ENCODE results near the gene DYNLT3.

GRCh38 chrX:37894725-37895124 lies 47.4 kb upstream of the DYNLT3 start:
- TF ChIP-seq POLR2A (IDR thresholded peaks at IDR 0.05) (no peak), CTCF (IDR thresholded peaks at IDR 0.05) (no peak), EP300 (IDR thresholded peaks at IDR 0.05) (no peak)

Measured in suprapubic skin (tissue), 3 donors.